GM18520 (cell line): Measurements from ENCODE around the gene DNAAF6.
"Not testable (repeated sequence)": the region's sequence is repeated elsewhere in the genome, so short reads cannot be mapped to it uniquely, and the experiment has no call there.

Source experiments
- ATAC-seq: cut with Tn5 transposase; IDR thresholded peaks from one replicate; pipeline ENCODE4 v1.9.1; 2021; ENCODE audit not compliant: unreplicated experiment

The DNAAF6 gene

GRCh38 chrX:107205770-107206696 lies at the start of gene DNAAF6, which contains the start of gene NUP62CL:
Gene DNAAF6 (plus strand): TSS chrX:107206611. CDS start chrX:107212876, 6,265 bp downstream.
Gene NUP62CL (minus strand): TSS chrX:107206433. CDS start chrX:107175146, 31,287 bp downstream.
- peak; percentile 99 for ATAC-seq

GRCh38 chrX:107157618-107158017 lies 48.8 kb upstream of the DNAAF6 start:
- not testable (repeated sequence) for ATAC-seq

- no peak for ATAC-seq
These were observed 39.1 kb upstream of the DNAAF6 start for GRCh38 chrX:107167163-107167921.

GRCh38 chrX:107168257-107168656 lies 38.2 kb upstream of the DNAAF6 start:
- no peak for ATAC-seq

- ATAC-seq: no peak
These were observed 37.7 kb upstream of the DNAAF6 start for GRCh38 chrX:107168712-107169111.

- ATAC-seq: no peak
These were observed 34.9 kb upstream of the DNAAF6 start for GRCh38 chrX:107171369-107172102.

- ATAC-seq: no peak
These were observed 9.1 kb upstream of the DNAAF6 start for GRCh38 chrX:107197319-107197718.

GRCh38 chrX:107198074-107198473 lies 8.3 kb upstream of the DNAAF6 start:
- ATAC-seq: not testable (repeated sequence)

GRCh38 chrX:107199491-107199890 lies 6.9 kb upstream of the DNAAF6 start:
- no peak for ATAC-seq

GRCh38 chrX:107204068-107204605 lies 2.3 kb upstream of the DNAAF6 start:
- ATAC-seq: no peak

- no peak for ATAC-seq
These were observed 270 bp downstream of the DNAAF6 start for GRCh38 chrX:107206697-107207065.

- no peak for ATAC-seq
These were observed 678 bp downstream of the DNAAF6 start for GRCh38 chrX:107207089-107207488.

GRCh38 chrX:107207943-107208342 lies 1.5 kb downstream of the DNAAF6 start:
- ATAC-seq: no peak

- ATAC-seq: no peak
These were observed 7.1 kb downstream of the DNAAF6 start for GRCh38 chrX:107213477-107213876.

- no peak for ATAC-seq
These were observed 20.3 kb downstream of the DNAAF6 start for GRCh38 chrX:107226757-107227156.

GRCh38 chrX:107227780-107228485 lies 21.5 kb downstream of the DNAAF6 start:
- ATAC-seq: no peak

GRCh38 chrX:107228486-107228819 lies 22.0 kb downstream of the DNAAF6 start:
- no peak for ATAC-seq

GRCh38 chrX:107272431-107272921 lies 66.1 kb downstream of the DNAAF6 start:
- ATAC-seq: no peak

GRCh38 chrX:107273795-107274194 lies 67.4 kb downstream of the DNAAF6 start:
- no peak for ATAC-seq

- no peak for ATAC-seq
These were observed 82.3 kb downstream of the DNAAF6 start for GRCh38 chrX:107288676-107289075.
